T-helper 22 cell (primary cell): ENCODE results near the gene DEFB124.
"Not testable (repeated sequence)": the region's sequence is repeated elsewhere in the genome, so short reads cannot be mapped to it uniquely, and the experiment has no call there.

Experiments used
- DNase-seq: peaks from one replicate; pipeline ENCODE4 v3.0.0-alpha.2; 2020; ENCODE audit warnings: low read depth

The DEFB124 gene

DNA sequence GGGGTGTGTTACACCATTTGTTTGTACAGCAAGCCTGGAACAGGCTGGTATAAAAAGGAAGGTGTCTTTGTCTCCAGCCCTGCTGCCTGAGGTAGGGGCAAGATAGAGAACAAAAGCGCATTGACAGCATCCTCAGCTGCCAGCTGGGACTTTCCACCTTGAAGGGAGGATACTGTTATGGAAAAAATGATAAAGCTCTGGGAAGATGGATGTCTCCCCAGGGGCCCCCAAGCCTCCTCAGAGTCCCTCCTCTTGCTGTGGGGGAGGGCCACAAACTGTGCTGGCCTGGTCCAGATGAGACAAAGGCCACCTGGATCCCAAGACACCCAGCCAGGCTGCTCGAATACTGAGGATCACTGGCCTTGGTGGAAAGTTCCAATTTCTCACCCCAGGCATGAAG, 13.2 kb upstream of the DEFB124 start:
- no peak for DNase-seq

DNA sequence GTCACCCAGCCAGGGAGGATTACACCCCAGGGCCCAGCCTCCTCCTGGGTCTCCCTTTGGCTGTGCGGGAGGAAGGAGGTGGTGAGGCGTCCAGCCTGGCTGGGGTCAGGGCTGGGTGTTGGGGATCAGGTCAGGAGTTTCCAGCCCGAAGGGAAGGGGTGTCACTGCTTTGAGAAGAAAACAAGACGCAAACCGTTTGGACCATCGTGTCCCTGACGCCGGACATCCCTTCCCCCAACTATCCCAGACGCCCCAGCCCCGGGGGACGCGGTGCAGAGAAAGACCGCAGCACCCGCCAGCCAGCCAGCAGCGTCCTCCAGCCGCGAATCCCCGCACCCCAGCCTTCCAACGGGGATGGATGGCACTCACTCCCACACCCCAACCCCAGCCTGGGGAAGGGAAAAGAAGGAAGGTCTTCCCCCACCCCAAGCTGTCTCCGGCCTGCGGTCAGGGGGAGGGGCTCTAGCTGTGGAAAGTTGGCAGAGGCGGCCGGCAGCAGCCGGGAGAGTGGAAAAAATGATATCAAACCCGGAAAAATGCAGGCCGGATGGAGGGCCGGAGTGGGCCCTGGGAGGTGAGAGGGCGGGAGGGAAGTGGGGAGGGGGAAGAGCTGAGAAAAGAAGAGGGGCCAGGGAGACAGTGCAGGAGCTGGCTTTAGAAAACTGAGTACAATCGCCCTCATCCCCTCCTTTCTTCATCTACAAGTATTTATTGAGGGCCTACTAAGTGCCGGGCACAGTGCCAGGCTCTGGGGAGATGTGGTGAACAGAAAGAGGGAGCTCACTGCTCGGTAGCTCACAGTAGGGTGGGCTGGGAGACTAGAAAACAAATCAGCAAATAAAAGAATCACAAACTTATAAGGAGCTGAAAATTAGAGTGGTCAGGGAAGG, 10.8 kb upstream of the DEFB124 start:
- no peak for DNase-seq

DNA sequence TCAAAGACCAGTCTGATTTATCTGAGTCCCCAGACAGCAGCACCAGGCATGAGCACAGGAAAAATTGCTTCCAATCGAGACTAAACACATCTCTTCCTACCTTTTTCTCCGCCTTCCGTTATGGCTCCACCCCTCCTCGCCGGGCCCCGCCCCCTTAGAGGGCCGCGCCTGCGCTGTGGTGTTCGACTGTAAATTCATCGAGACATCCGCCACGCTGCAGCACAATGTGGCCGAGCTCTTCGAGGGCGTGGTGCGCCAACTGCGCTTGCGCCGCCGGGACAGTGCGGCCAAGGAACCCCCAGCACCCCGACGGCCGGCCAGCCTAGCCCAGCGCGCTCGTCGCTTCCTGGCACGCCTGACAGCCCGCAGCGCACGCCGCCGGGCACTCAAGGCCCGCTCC, 9.1 kb upstream of the DEFB124 start:
- DNase-seq = no peak

DNA sequence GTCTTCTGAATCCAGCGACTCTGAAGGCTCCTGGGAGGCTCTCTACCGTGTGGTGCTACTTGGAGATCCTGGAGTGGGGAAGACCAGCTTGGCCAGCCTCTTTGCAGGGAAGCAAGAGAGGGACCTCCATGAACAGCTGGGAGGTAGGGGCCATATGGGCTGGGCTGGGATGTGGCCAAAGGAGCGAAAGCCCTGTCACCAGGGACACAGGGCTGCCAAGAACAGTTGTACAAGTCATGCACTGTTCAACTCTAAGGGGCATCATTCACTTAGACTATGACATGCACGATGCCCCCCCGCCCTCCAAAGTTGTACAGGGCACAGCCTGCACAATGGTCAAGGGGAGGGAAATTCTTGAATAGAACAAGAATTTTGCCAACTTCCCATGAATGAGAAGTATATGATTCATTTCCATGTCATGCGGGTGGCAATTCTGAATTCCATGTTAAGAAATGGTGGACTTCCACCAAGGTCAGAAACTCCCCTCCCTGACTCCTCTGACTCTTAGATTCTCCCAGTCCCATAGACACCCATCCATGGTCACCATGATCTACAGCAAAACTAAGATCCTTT, 1.8 kb upstream of the DEFB124 start:
- DNase-seq = no peak

DNA sequence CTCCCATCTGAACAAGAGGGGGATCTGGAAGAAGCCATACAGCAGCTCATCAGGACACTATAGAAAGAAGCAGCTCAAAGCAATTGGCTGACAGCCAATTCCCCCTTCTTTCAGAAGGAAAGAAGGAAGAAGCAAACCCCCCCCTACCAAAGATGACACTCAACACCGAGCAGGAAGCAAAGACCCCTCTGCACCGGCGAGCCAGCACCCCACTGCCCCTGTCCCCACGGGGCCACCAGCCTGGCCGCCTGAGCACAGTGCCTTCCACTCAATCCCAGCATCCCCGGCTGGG, 1.3 kb upstream of the DEFB124 start:
- no peak for DNase-seq

DNA sequence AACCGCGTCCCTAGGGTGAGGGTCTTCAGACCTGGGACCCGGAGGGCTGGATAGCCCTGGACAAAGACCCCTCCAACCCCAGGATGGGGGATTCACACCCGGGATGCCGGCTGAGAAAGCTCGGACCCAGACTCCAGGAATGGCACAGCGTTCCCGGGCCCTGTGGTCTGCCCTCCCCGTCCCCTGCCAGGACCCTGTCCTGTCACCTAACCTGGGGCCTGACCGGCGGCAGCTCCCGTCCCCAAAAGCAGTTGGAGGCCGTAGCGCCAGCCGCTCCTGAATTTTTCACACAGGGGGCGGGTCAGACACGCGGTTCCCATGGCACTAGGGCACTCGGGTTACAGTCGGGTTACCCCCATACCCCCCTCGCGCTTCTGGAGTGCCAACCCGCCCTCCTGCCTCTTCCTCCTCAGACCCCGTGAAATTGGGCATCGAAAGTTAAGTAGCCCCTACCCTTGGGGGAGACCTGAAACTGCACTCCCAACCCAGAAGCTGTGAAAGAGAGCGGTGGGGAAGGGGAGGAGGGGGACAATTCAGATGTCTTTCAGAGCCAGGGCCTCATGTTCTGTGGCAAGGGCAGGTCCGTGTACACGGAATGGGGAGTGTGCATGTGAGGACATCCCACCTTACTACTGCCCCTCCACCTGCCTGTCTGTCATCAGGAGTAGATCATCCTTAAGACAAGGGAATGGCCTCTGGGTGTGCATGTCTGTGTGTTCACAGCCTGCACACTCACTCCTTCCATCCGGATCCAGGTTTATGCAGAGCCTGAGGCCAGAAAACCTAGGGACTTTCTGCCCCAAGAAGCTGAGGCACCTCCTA, 756 bp upstream of the DEFB124 start:
- DNase-seq = no peak

GRCh38 chr20:31474097-31474436, 860 bp downstream of the DEFB124 start:
- DNase-seq = no peak

DNA sequence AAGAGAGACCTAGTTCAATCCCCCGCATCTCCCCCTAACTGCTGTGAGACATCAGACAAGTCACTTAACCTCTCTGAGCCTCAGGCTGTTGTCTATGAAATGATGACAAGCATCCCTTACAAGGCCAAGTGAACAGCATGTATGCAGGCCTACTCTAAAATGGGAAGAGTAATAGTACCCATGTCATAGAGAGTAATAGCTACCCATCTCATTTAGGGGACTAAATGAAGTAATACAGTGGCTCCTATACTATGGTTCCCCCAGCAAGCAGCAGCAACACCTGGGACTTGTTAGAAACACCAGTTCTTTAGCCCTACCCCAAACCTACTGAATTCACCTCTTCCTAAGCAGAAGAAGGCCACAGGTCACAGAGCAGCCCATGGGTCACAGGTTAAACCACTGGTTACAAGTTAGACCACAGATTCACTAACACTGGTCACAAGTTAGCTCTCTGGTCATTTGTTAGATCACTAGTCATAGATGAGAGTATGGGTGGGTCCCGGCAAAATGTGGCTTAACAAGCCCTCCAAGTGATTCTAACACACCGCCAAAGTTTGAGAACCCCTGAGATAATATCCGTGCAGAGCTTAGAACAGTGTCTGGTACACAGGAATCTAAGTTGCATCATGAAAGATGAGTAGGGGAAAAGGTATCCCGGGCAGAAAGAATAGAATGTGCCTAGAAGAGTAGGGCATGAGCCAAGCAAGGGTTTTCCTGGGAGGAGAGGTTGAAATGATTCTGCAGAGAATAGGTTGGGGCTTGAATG, 1.4 kb downstream of the DEFB124 start:
- no peak for DNase-seq

GRCh38 chr20:31472395-31473330, 2.3 kb downstream of the DEFB124 start:
- DNase-seq = no peak

DNA sequence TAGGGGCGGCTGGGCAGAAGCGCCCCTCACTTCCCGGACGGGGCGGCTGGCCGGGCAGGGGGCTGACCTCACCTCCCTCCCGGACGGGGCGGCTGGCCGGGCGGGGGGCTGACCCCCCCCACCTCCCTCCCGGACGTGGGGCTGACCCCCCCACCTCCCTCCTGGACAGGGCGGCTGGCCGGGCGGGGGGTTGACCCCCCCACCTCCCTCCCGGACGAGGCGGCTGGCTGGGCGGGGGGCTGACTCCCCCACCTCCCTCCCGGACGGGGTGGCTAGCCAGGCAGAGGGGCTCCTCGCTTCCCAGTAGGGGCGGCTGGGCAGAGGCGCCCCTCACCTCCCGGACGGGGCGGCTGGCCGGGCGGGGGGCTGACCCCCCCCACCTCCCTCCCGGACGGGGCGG, 4.0 kb downstream of the DEFB124 start:
- not testable (repeated sequence) for DNase-seq

DNA sequence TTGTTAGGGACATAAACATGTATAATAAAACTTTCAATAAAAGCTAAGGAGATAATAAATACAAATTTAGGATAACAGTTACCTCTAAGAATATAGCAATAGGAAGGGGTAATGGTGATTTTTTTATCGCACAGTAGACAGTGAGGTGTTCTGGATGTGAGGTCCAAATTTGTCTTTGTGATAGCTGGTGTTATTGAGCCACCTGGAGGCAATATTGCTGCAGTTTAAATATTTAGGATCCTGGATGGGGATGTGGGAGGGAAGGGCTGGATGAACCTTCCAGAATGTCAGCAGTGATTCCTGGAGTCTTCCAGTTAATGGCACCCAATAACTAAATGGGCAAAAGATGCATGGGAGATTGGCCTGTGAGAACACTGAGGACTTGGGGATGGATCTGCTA, 20.6 kb downstream of the DEFB124 start:
- DNase-seq = no peak

- no peak for DNase-seq
Observed at GRCh38 chr20:31452575-31452974, 22.4 kb downstream of the DEFB124 start.

- DNase-seq = no peak
Observed at GRCh38 chr20:31449511-31450414, 25.2 kb downstream of the DEFB124 start.

DNA sequence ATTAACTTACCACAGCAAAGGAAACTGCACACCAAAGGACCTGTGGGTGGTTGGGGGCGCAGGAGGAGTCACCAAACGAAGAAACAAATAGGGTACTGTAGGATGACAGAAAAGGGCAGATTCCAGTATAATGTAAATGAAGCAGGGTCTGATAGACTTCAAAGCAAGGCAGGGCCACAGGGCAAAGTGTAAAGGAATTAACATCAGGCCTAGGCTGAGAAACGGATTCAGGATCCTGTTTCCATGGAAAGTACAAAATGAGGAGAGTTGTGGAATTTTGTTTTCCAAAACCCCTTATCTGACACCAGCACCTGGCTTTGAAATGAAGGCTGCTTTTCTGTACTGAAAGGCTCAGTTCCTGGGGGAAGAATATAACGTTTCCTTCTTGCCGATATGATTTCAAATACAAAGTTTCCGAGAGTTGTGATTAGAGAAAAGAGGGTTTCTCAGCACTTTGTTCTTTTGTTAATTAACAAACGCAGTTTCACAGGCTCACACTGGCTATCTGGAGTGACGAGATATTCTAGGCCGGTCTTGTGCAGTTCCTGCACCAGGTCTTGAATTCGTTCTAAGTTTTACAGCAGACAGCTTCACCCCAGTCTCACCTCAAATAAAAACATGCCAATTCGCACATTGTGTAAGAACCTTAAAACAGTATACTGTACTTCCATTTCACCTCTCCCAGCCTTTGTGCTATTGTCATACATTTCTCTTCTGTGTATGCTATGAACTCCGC, 28.7 kb downstream of the DEFB124 start:
- DNase-seq = no peak

DNA sequence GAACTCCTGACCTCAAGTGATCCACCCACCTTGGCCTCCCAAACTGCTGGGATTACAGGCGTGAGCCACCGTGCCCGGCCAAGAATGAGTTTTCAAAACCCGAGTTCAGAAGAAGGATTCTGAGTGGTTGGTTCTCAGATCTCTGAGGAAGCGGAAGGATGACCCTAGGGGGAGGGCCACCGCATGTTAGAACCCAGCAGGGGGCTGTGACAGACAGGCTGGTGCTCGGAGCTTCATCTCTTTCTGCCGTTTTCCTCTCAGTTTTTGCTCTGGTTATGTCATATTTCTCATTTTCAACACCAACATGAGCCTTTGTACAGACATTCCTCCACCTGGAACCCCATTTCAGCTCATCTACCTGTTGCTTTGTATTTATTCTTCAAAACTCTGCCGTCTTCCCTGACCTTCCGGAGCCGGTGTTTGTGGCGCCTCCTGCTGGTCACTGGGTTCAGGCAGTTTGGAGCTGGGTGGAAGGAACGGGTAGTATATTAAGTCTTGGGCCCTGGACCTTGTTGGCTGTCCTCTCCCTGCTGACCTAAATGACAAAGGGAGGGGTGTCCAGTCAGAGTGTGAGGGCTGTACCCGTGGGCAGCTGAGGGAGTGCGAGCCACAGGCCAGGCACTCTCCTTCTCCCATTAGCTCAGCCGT, 34.8 kb downstream of the DEFB124 start, which contains the start of gene DEFB123:
Gene DEFB123 (plus strand): TSS at position 621 of the 648 bp plus-strand sequence. CDS start 67 bp downstream, outside the sequence.
- DNase-seq = no peak

DNA sequence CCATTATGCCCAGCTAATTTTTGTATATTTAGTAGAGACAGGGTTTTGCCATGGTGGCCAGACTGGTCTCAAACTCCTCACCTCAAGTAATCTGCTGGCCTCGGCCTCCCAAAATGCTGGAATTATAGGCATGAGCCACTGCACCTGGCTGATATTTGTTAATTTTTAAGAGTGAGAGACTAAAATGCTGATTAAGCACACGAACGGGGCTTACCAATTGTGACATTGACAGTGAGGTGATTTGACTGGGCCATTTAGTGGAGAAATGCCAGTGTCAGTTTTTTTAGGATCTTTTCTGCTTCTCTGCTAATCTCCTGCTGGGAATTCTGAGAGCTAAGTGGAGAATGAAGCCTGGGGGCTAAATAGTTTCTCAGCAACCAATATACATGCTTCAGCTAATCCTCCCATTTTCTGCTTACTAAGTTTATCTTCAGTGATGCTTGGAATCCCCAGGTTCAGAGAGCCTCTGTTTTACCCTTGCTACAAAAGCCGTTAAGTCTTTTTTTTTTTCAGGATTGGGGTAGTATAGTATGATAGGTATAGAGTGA, 44.3 kb downstream of the DEFB124 start:
- DNase-seq = no peak

DNA sequence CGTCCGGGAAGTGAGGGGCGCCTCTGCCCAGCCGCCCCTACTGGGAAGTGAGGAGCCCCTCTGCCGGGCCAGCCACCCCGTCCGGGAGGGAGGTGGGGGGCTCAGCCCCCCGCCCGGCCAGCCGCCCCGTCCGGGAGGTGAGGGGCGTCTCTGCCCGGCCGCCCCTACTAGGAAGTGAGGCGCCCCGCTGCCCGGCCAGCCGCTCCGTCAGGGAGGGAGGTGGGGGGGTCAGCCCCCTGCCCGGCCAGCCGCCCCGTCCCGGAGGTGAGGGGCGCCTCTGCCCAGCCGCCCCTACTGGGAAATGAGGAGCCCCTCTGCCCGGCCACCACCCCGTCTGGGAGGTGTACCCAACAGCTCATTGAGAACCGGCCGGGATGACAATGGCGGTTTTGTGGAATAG, 47.4 kb downstream of the DEFB124 start:
- DNase-seq = not testable (repeated sequence)

- DNase-seq = not testable (repeated sequence)
Observed at GRCh38 chr20:31426891-31427551, 47.9 kb downstream of the DEFB124 start.
